ENCODE results near the gene PAEP. TPM values are rescaled to one million over a fixed set of nuclear protein-coding genes. Genes with fewer than 3 reads are reported as not detected.

Gene PAEP
- total RNA-seq, 1 donor from 2014 or later = 0.39 TPM

GRCh38 chr9:135525241-135526088, 36.1 kb upstream of the PAEP start:
- FAIRE-seq = no peak
- no peaks in the 10 kb centered on the region for H3K36me3 ChIP-seq (ENCODE audit: insufficient read depth, low read length)

GRCh38 chr9:135526089-135526729, 35.3 kb upstream of the PAEP start:
- FAIRE-seq (no peak), DNase-seq (ENCODE audit: low read depth) (no peak)
- Histone ChIP-seq H4K20me1 (ENCODE audit: insufficient read depth, low read length) (no peaks in the 10 kb centered on the region), H3K9me3 (ENCODE audit: insufficient read depth, low read depth, low read length) (no peaks in the 10 kb centered on the region), H3K4me3 (ENCODE audit: insufficient read depth, low read depth, low read length) (no peak overlapping the region), H3K4me1 (ENCODE audit: insufficient read depth, low read length) (no peaks in the 10 kb centered on the region), H2AFZ (ENCODE audit: low read depth, low read length) (no peak overlapping the region), H3K9ac (ENCODE audit: low read length) (no peak overlapping the region), H3K4me2 (ENCODE audit: low read length) (no peak overlapping the region), H3K27me3 (ENCODE audit: insufficient read depth, low read length) (no peaks in the 10 kb centered on the region), H3K79me2 (ENCODE audit: insufficient read depth, low read length) (no peaks in the 10 kb centered on the region), H3K27ac (ENCODE audit: low read depth, low read length) (no peak overlapping the region), H3K36me3 (ENCODE audit: insufficient read depth, low read length) (no peaks in the 10 kb centered on the region)
- no peak overlapping the region for H3K4me3 Mint-ChIP-seq (ENCODE audit: unreplicated experiment)
- no peaks in the 10 kb centered on the region for H3K27me3 Mint-ChIP-seq (ENCODE audit: low read depth, unreplicated experiment)
- H3K4me1 Mint-ChIP-seq (ENCODE audit: low read depth, unreplicated experiment) = peaks cover 7% of the 10 kb centered on the region
- H3K9me3 Mint-ChIP-seq (ENCODE audit: unreplicated experiment) = no peaks in the 10 kb centered on the region
- H3K27ac Mint-ChIP-seq (ENCODE audit: unreplicated experiment) = no peak overlapping the region
- H3K36me3 Mint-ChIP-seq (ENCODE audit: low read depth, unreplicated experiment) = peaks cover 2% of the 10 kb centered on the region
- no peak for TF ChIP-seq EZH2 (IDR thresholded peaks at IDR 0.05; ENCODE audit: insufficient read depth, low read length)
- no peak for TF ChIP-seq CTCF (IDR thresholded peaks at IDR 0.05; ENCODE audit: insufficient read depth, low read depth, low read length)

More at GRCh38 chr9:135525241-135526088, 36.1 kb upstream of the PAEP start:
- H2AFZ ChIP-seq (ENCODE audit: low read depth, low read length) = no peak overlapping the region
- Mint-ChIP-seq H3K4me3 (ENCODE audit: unreplicated experiment) (no peak overlapping the region), H3K4me1 (ENCODE audit: low read depth, unreplicated experiment) (peaks cover 7% of the 10 kb centered on the region), H3K36me3 (ENCODE audit: low read depth, unreplicated experiment) (peaks cover 2% of the 10 kb centered on the region), H3K9me3 (ENCODE audit: unreplicated experiment) (no peaks in the 10 kb centered on the region), H3K27ac (ENCODE audit: unreplicated experiment) (no peak overlapping the region), H3K27me3 (ENCODE audit: low read depth, unreplicated experiment) (peaks cover 6% of the 10 kb centered on the region)
- H3K27me3 ChIP-seq (ENCODE audit: insufficient read depth, low read length) = no peaks in the 10 kb centered on the region
- DNase-seq (ENCODE audit: low read depth) = no peak
- TF ChIP-seq EZH2 (IDR thresholded peaks at IDR 0.05; ENCODE audit: insufficient read depth, low read length) (no peak), CTCF (IDR thresholded peaks at IDR 0.05; ENCODE audit: insufficient read depth, low read depth, low read length) (no peak)
- H3K4me2 ChIP-seq (ENCODE audit: low read length) = no peak overlapping the region
- no peak overlapping the region for H3K27ac ChIP-seq (ENCODE audit: low read depth, low read length)
- H3K79me2 ChIP-seq (ENCODE audit: insufficient read depth, low read length) = no peaks in the 10 kb centered on the region
- no peaks in the 10 kb centered on the region for H4K20me1 ChIP-seq (ENCODE audit: insufficient read depth, low read length)
- H3K4me3 ChIP-seq (ENCODE audit: insufficient read depth, low read depth, low read length) = no peak overlapping the region
- no peak overlapping the region for H3K9ac ChIP-seq (ENCODE audit: low read length)
- no peaks in the 10 kb centered on the region for H3K9me3 ChIP-seq (ENCODE audit: insufficient read depth, low read depth, low read length)
- no peaks in the 10 kb centered on the region for H3K4me1 ChIP-seq (ENCODE audit: insufficient read depth, low read length)

Measured in astrocyte (in vitro differentiated cells and primary cell).